ENCODE data around the gene CARMIL1. TPM values are rescaled to one million over a fixed set of nuclear protein-coding genes. Genes with fewer than 3 reads are reported as not detected.
A peak's percentile ranks its signal among the peaks of the same experiment; 100 is the strongest.

The CARMIL1 gene
- total and polyA plus RNA-seq, 10 of the 15 experiments (the other 5 are each of a cell fraction or from before 2014, with no cell fraction given) = 6.4 to 18.1 (median 10.3) TPM

- ATAC-seq = 0 out of 3 replicates have a peak, but pooled peaks have one; percentile 15
- WGBS (ENCODE audit: insufficient coverage, insufficient replicate concordance, low lambda C conversion rate, missing lambda C conversion rate) = 64% methylated on average over 3 of the region's 3 CpGs
- H3K79me2 ChIP-seq (ENCODE audit: control insufficient read depth, insufficient read depth, low read length) = no peaks in the 10 kb centered on the region
- ChIA-PET SMC1A (ENCODE audit: uncharacterized antibody, unreplicated experiment) (interaction anchor here (0.7 to 11.3 kb wide), 15 partner anchors 11 to 170 kb away, joined by 3 to 124 read pairs (median 4); partner anchors contain the start of gene CARMIL1), POLR2A (interaction anchor here (0.6 to 4.7 kb wide), 3 partner anchors 13 to 22 kb away, joined by 3 to 28 read pairs (median 7); no protein-coding TSS in a partner anchor), RAD21 (ENCODE audit: unreplicated experiment) (interaction anchor here (0.6 to 3.1 kb wide), 7 partner anchors 10 to 109 kb away, joined by 3 to 33 read pairs (median 3); partner anchors contain the start of gene CARMIL1), CTCF (interaction anchor here (0.9 to 1.9 kb wide), 5 partner anchors 13 to 110 kb away, joined by 4 to 10 read pairs (median 6); partner anchors contain the start of gene CARMIL1)
- no peak overlapping the region for H3K4me3 ChIP-seq
- H3K9me3 ChIP-seq (replicated peaks; ENCODE audit: control insufficient read depth, insufficient read depth, low read length) = no peaks in the 10 kb centered on the region
- H3K9ac ChIP-seq (ENCODE audit: control insufficient read depth, insufficient read depth, low read length) = no peak overlapping the region
- H2AFZ ChIP-seq (ENCODE audit: control insufficient read depth, low read depth, low read length) = no peak overlapping the region
- peaks cover 11% of the 10 kb centered on the region for H3K4me1 ChIP-seq (ENCODE audit: control insufficient read depth, insufficient read depth, low read length)
- no TSS peak for BruUV-seq (replicated peaks)
- TF ChIP-seq JUND (IDR thresholded peaks at IDR 0.05; ENCODE audit: low read depth, low read length) = no peak
- TF ChIP-seq YBX1 (IDR thresholded peaks at IDR 0.05) = no peak
- no peak for TF ChIP-seq ZNF217 (IDR thresholded peaks at IDR 0.05)
- TF ChIP-seq, protein P1, sequence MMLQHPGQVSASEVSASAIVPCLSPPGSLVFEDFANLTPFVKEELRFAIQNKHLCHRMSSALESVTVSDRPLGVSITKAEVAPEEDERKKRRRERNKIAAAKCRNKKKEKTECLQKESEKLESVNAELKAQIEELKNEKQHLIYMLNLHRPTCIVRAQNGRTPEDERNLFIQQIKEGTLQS (IDR thresholded peaks at IDR 0.05; ENCODE audit: borderline replicate concordance, extremely low read depth, low read depth, low read length) = no peak
- TF ChIP-seq NFYA (IDR thresholded peaks at IDR 0.05; ENCODE audit: borderline replicate concordance, low read depth, low read length) = no peak
- TF ChIP-seq FOXM1 (IDR thresholded peaks at IDR 0.05; ENCODE audit: low read depth, low read length) = no peak
- TF ChIP-seq NFYB (IDR thresholded peaks at IDR 0.05; ENCODE audit: insufficient read depth, low read depth, low read length) = no peak
- no peak for TF ChIP-seq PAX8 (IDR thresholded peaks at IDR 0.05)
- no peak for TF ChIP-seq KAT2A (conservative IDR thresholded peaks at IDR 0.05; ENCODE audit: control insufficient read depth, low read depth, low read length)
- no peak for TF ChIP-seq NFXL1 (IDR thresholded peaks at IDR 0.05; ENCODE audit: borderline replicate concordance)
- TF ChIP-seq ZZZ3 (IDR thresholded peaks at IDR 0.05; ENCODE audit: control insufficient read depth, insufficient read length, low read depth) = no peak
- no peak for TF ChIP-seq JUNB (IDR thresholded peaks at IDR 0.05)
- no peak for TF ChIP-seq USF1 (IDR thresholded peaks at IDR 0.05; ENCODE audit: borderline replicate concordance, extremely low read length, insufficient read depth, low read depth, low read length)
- TF ChIP-seq CTCF (IDR thresholded peaks at IDR 0.05 in 2 of 3, conservative IDR thresholded peaks at IDR 0.05 in 1 of 3; ENCODE audit: control insufficient read depth in 2 of 3, extremely low read depth in 1 of 3, insufficient read depth in 1 of 3, low read depth in 3 of 3, low read length in 3 of 3) = no peak
- no peak for TF ChIP-seq POLR2A (IDR thresholded peaks at IDR 0.05; ENCODE audit: low read depth, low read length)
- TF ChIP-seq KDM1A (IDR thresholded peaks at IDR 0.05; ENCODE audit: borderline replicate concordance) = no peak
- TF ChIP-seq, protein P2, sequence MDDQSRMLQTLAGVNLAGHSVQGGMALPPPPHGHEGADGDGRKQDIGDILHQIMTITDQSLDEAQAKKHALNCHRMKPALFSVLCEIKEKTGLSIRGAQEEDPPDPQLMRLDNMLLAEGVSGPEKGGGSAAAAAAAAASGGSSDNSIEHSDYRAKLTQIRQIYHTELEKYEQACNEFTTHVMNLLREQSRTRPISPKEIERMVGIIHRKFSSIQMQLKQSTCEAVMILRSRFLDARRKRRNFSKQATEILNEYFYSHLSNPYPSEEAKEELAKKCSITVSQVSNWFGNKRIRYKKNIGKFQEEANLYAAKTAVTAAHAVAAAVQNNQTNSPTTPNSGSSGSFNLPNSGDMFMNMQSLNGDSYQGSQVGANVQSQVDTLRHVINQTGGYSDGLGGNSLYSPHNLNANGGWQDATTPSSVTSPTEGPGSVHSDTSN (IDR thresholded peaks at IDR 0.05; ENCODE audit: insufficient replicate concordance, low read depth, low read length) = no peak
- no peaks in the 10 kb centered on the region for H4K20me1 ChIP-seq (ENCODE audit: control insufficient read depth, insufficient read depth)
- in situ Hi-C loops (cut with MboI) = no loop called here
- no peak overlapping the region for H3K27ac ChIP-seq (ENCODE audit: control insufficient read depth, insufficient read depth)
- no peak overlapping the region for H3K4me2 ChIP-seq (ENCODE audit: control insufficient read depth, insufficient read depth)
- intact Hi-C loops (cut with micrococcal nuclease; ENCODE audit: unreplicated experiment) = no loop called here
- DNase-seq (ENCODE audit: low read depth, low spot score) = no peak
- no peak for FAIRE-seq
- H3K27me3 ChIP-seq (replicated peaks in 1 of 2; ENCODE audit: control insufficient read depth in 2 of 2, insufficient read depth in 2 of 2, low read length in 1 of 2) = no peaks in the 10 kb centered on the region
- no peaks in the 10 kb centered on the region for H3K36me3 ChIP-seq (ENCODE audit: control insufficient read depth in 2 of 2, insufficient read depth in 2 of 2, low read length in 1 of 2)
These were observed 109.6 kb downstream of the CARMIL1 start for GRCh38 chr6:25388776-25389175.
